ENCODE results near the gene NDUFA6. TPM values are rescaled to one million over a fixed set of nuclear protein-coding genes. Genes with fewer than 3 reads are reported as not detected.
"Not testable (repeated sequence)": the region's sequence is repeated elsewhere in the genome, so short reads cannot be mapped to it uniquely, and the experiment has no call there.

NDUFA6 gene
- total RNA-seq, 4 donors from 2014 or later: 117 to 139 (median 125) TPM

GRCh38 chr22:42072606-42073330 is 17.8 kb downstream of the NDUFA6 start:
- H3K27ac ChIP-seq: no peak overlapping the region
- intact Hi-C loops (cut with DNase I; ENCODE audit: low total_unique reads): loop anchor here (5.0 to 10.0 kb wide), 2 partner anchors 295 to 978 kb away; partner anchors contain the start of gene EP300
- peaks cover 11 to 26% of the 10 kb centered on the region in 2 donors for H3K4me1 ChIP-seq

GRCh38 chr22:42071508-42071907 is 19.1 kb downstream of the NDUFA6 start:
- H3K4me3 ChIP-seq: peak overlapping the region; percentile 64 to 81 (median 72)
- H3K27ac ChIP-seq: peak overlapping the region in 3 of 4 donors; percentile 86 to 91 (median 89)
- H3K36me3 ChIP-seq: peaks cover 0 to 13% of the 10 kb centered on the region in 2 donors
- H3K4me1 ChIP-seq: peaks cover 11 to 26% of the 10 kb centered on the region in 2 donors
- H3K9me3 ChIP-seq; in situ Hi-C loops (cut with MboI; ENCODE audit: low sequenced_read_pairs in 4 of 4); H3K27me3 ChIP-seq; DNase-seq; ATAC-seq: not testable (repeated sequence)
- intact Hi-C loops (cut with DNase I; ENCODE audit: low total_unique reads): loop anchor here (2.0 to 10.0 kb wide), 3 partner anchors 125 to 977 kb away; partner anchors contain the start of genes CENPM and EP300

More at GRCh38 chr22:42072606-42073330, 17.8 kb downstream of the NDUFA6 start:
- no peak for TF ChIP-seq POLR2A (IDR thresholded peaks at IDR 0.05)
- no peak for TF ChIP-seq CTCF (IDR thresholded peaks at IDR 0.05 in 4 of 5, conservative IDR thresholded peaks at IDR 0.05 in 1 of 5)
- Histone ChIP-seq H3K4me3 (no peak overlapping the region), H3K9me3 (no peaks in the 10 kb centered on the region), H3K36me3 (peaks cover 0 to 2% of the 10 kb centered on the region in 2 donors), H3K27me3 (no peaks in the 10 kb centered on the region)
- no peak for DNase-seq
- no peak for ATAC-seq
- in situ Hi-C loops (cut with MboI; ENCODE audit: low sequenced_read_pairs in 4 of 4): no loop called here

GRCh38 chr22:42070517-42071422 is 19.8 kb downstream of the NDUFA6 start, which contains the start of gene NAGA:
TSS of gene NAGA (minus strand) at chr22:42070812. CDS start at chr22:42070297, 515 bp downstream.
- DNase-seq (peak; percentile 95 to 96), ATAC-seq (peak; percentile 97)
- Histone ChIP-seq H3K4me1 (peaks cover 11 to 26% of the 10 kb centered on the region in 2 donors), H3K4me3 (peak within 1 kb of the TSS; percentile 64 to 81 (median 72)), H3K9me3 (no peaks in the 10 kb centered on the region), H3K27me3 (no peaks in the 10 kb centered on the region), H3K27ac (peak within 1 kb of the TSS; percentile 86 to 91 (median 88)), H3K36me3 (peaks cover 0 to 20% of the 10 kb centered on the region in 2 donors)
- TF ChIP-seq CTCF (IDR thresholded peaks at IDR 0.05 in 4 of 5, conservative IDR thresholded peaks at IDR 0.05 in 1 of 5) (no peak), POLR2A (IDR thresholded peaks at IDR 0.05) (peak; percentile 68 to 88)
- intact Hi-C loops (cut with DNase I; ENCODE audit: low total_unique reads): loop anchor here (2.0 to 10.0 kb wide), 3 partner anchors 124 to 976 kb away; partner anchors contain the start of genes CENPM and EP300
- in situ Hi-C loops (cut with MboI; ENCODE audit: low sequenced_read_pairs in 4 of 4): no loop called here

- DNase-seq: no peak
- peak; percentile 2 to 5 for ATAC-seq
Measured at GRCh38 chr22:42069801-42070516, 20.6 kb downstream of the NDUFA6 start.

More at GRCh38 chr22:42069801-42070516, 20.6 kb downstream of the NDUFA6 start:
- TF ChIP-seq CTCF (IDR thresholded peaks at IDR 0.05 in 4 of 5, conservative IDR thresholded peaks at IDR 0.05 in 1 of 5): no peak
- TF ChIP-seq POLR2A (IDR thresholded peaks at IDR 0.05): no peak
- intact Hi-C loops (cut with DNase I; ENCODE audit: low total_unique reads): loop anchor here (2.0 to 10.0 kb wide), 3 partner anchors 123 to 975 kb away; partner anchors contain the start of genes CENPM and EP300
- Histone ChIP-seq H3K27ac (peak overlapping the region; percentile 86 to 91 (median 88)), H3K9me3 (no peaks in the 10 kb centered on the region), H3K36me3 (peaks cover 0 to 29% of the 10 kb centered on the region in 2 donors), H3K4me1 (peaks cover 11 to 26% of the 10 kb centered on the region in 2 donors), H3K27me3 (no peaks in the 10 kb centered on the region), H3K4me3 (peak overlapping the region; percentile 64 to 81 (median 72))
- in situ Hi-C loops (cut with MboI; ENCODE audit: low sequenced_read_pairs in 4 of 4): no loop called here

All from gastrocnemius medialis (tissue), 4 donors.